ENCODE results near the gene UTS2.

GRCh38 chr1:7831458-7831857, 21.4 kb downstream of the UTS2 start:
- TF ChIP-seq CTCF (IDR thresholded peaks at IDR 0.05) (no peak), HDAC2 (IDR thresholded peaks at IDR 0.05) (no peak), SREBF2 (IDR thresholded peaks at IDR 0.05) (no peak), JUN (IDR thresholded peaks at IDR 0.05) (no peak), MAX (IDR thresholded peaks at IDR 0.05) (no peak), POLR2A (IDR thresholded peaks at IDR 0.05; ENCODE audit: low read length) (no peak), USF2 (IDR thresholded peaks at IDR 0.05) (no peak), POLR2AphosphoS2 (conservative IDR thresholded peaks at IDR 0.05; ENCODE audit: low read length) (no peak), NFE2L2 (conservative IDR thresholded peaks at IDR 0.05; ENCODE audit: low read length) (no peak)

Measured in A549 (cell line).